Measurements from ENCODE around the gene TMEM198. TPM values are rescaled to one million over a fixed set of nuclear protein-coding genes. Genes with fewer than 3 reads are reported as not detected.

The TMEM198 gene
- total RNA-seq, 2 experiments from 2014 or later = 2.5 to 6.6 TPM

GRCh38 chr2:219531639-219532377 is 12.0 kb upstream of the TMEM198 start:
- ChIA-PET CTCF (ENCODE audit: unreplicated experiment) (interaction anchor here (1.1 kb wide), 1 partner anchor 130 kb away, joined by 3 read pairs; no protein-coding TSS in a partner anchor), POLR2A (no interaction called here)
- Histone ChIP-seq H2AFZ (ENCODE audit: low read length) (no peak overlapping the region), H3K79me2 (ENCODE audit: insufficient read depth, low read depth, low read length) (no peaks in the 10 kb centered on the region), H3K9me2 (ENCODE audit: insufficient read depth, low read length) (no peaks in the 10 kb centered on the region), H3K4me2 (ENCODE audit: low read length) (no peak overlapping the region), H3K4me3 (ENCODE audit: low read depth, low read length, poor library complexity, severe bottlenecking) (no peak overlapping the region), H3K27ac (ENCODE audit: low read depth, low read length, poor library complexity, severe bottlenecking) (no peak overlapping the region), H3K36me3 (ENCODE audit: insufficient read depth, low read length) (no peaks in the 10 kb centered on the region), H3K4me1 (ENCODE audit: insufficient read depth, low read length, poor library complexity, severe bottlenecking) (no peaks in the 10 kb centered on the region), H4K20me1 (ENCODE audit: insufficient read depth, low read length) (no peaks in the 10 kb centered on the region), H3K9me3 (ENCODE audit: low read length) (no peaks in the 10 kb centered on the region)
- TF ChIP-seq EZH2phosphoT487 (IDR thresholded peaks at IDR 0.05; ENCODE audit: borderline replicate concordance, low read depth, low read length) = no peak
- TF ChIP-seq CTCF (conservative IDR thresholded peaks at IDR 0.05; ENCODE audit: low read length) = no peak
- no TSS peak for BruUV-seq (replicated peaks)
- intact Hi-C loops (cut with micrococcal nuclease; ENCODE audit: unreplicated experiment) = no loop called here
- no peak for DNase-seq (ENCODE audit: low spot score)

DNA sequence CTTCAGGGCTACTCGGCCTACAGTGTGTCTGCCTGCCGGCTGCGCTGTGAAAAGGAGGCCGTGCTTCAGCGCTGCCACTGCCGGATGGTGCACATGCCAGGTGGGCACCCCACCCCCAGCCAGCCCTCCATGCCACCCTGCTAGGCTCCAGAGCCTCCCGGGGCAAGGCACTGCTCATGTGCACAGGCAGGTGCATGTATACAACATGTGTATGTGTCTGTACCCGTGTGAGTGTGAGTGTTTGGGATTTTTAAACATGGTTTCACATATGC is 11.5 kb upstream of the TMEM198 start:
- intact Hi-C loops (cut with micrococcal nuclease; ENCODE audit: unreplicated experiment) = no loop called here
- POLR2A ChIA-PET = no interaction called here

More for the DNA sequence above, 11.5 kb upstream of the TMEM198 start:
- Histone ChIP-seq H3K4me1 (ENCODE audit: insufficient read depth, low read length, poor library complexity, severe bottlenecking) (no peaks in the 10 kb centered on the region), H3K9me3 (ENCODE audit: low read length) (no peaks in the 10 kb centered on the region), H3K4me2 (ENCODE audit: low read length) (no peak overlapping the region), H3K79me2 (ENCODE audit: insufficient read depth, low read depth, low read length) (no peaks in the 10 kb centered on the region), H3K36me3 (ENCODE audit: insufficient read depth, low read length) (no peaks in the 10 kb centered on the region), H4K20me1 (ENCODE audit: insufficient read depth, low read length) (no peaks in the 10 kb centered on the region), H3K4me3 (ENCODE audit: low read depth, low read length, poor library complexity, severe bottlenecking) (no peak overlapping the region), H2AFZ (ENCODE audit: low read length) (no peak overlapping the region), H3K9me2 (ENCODE audit: insufficient read depth, low read length) (no peaks in the 10 kb centered on the region), H3K27ac (ENCODE audit: low read depth, low read length, poor library complexity, severe bottlenecking) (no peak overlapping the region)
- DNase-seq (ENCODE audit: low spot score) = no peak
- CTCF ChIA-PET (ENCODE audit: unreplicated experiment) = interaction anchor here (1.1 kb wide), 1 partner anchor 130 kb away, joined by 3 read pairs; no protein-coding TSS in a partner anchor
- no TSS peak for BruUV-seq (replicated peaks)
- TF ChIP-seq CTCF (conservative IDR thresholded peaks at IDR 0.05; ENCODE audit: low read length) (no peak), EZH2phosphoT487 (IDR thresholded peaks at IDR 0.05; ENCODE audit: borderline replicate concordance, low read depth, low read length) (no peak)
